ENCODE data around the gene FGF14.

- TF ChIP-seq POLR2A (IDR thresholded peaks at IDR 0.05), result no peak
- TF ChIP-seq, protein P1, sequence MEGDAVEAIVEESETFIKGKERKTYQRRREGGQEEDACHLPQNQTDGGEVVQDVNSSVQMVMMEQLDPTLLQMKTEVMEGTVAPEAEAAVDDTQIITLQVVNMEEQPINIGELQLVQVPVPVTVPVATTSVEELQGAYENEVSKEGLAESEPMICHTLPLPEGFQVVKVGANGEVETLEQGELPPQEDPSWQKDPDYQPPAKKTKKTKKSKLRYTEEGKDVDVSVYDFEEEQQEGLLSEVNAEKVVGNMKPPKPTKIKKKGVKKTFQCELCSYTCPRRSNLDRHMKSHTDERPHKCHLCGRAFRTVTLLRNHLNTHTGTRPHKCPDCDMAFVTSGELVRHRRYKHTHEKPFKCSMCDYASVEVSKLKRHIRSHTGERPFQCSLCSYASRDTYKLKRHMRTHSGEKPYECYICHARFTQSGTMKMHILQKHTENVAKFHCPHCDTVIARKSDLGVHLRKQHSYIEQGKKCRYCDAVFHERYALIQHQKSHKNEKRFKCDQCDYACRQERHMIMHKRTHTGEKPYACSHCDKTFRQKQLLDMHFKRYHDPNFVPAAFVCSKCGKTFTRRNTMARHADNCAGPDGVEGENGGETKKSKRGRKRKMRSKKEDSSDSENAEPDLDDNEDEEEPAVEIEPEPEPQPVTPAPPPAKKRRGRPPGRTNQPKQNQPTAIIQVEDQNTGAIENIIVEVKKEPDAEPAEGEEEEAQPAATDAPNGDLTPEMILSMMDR (IDR thresholded peaks at IDR 0.05), result no peak
These were observed 687.7 kb downstream of the FGF14 start for GRCh38 chr13:101714195-101714594.
